Kidney epithelial cell (primary cell): ENCODE measurements around the gene KCNG2. TPM values are rescaled to one million over a fixed set of nuclear protein-coding genes. Genes with fewer than 3 reads are reported as not detected.

Experiments
- DNase-seq: peaks from one replicate; pipeline ENCODE4 v3.0.0-alpha.2; 2010; ENCODE audit warnings: low read depth
- H3K27me3 ChIP-seq: 2 replicates; pipeline ENCODE4 v1.6.0; 2011; ENCODE audit warnings: low read length; ENCODE audit not compliant: control insufficient read depth, insufficient read depth
- H3K36me3 ChIP-seq: 2 replicates; pipeline ENCODE4 v1.5.1; 2011; ENCODE audit warnings: low read length; ENCODE audit not compliant: control insufficient read depth, insufficient read depth
- H3K4me3 ChIP-seq: 2 replicates; pipeline ENCODE4 v1.5.1; 2011; ENCODE audit warnings: low read depth, mild to moderate bottlenecking, control low read depth, low read length
- CTCF ChIP-seq: IDR thresholded peaks from 2 replicates; pipeline ENCODE4 v1.5.1; 2011; ENCODE audit warnings: mild to moderate bottlenecking, moderate library complexity, low read length, control low read depth, inconsistent platforms; ENCODE audit not compliant: insufficient read depth, poor library complexity, severe bottlenecking
- total RNA-seq: library from RNA; depleted of rRNA; stranded (reverse); fragments of >200 nt; gene quantifications from 2 replicates; pipeline ENCODE4 v1.2.3, GENCODE V29; 2015

Gene KCNG2
- total RNA-seq, 1 donor from 2014 or later, result not detected

DNA sequence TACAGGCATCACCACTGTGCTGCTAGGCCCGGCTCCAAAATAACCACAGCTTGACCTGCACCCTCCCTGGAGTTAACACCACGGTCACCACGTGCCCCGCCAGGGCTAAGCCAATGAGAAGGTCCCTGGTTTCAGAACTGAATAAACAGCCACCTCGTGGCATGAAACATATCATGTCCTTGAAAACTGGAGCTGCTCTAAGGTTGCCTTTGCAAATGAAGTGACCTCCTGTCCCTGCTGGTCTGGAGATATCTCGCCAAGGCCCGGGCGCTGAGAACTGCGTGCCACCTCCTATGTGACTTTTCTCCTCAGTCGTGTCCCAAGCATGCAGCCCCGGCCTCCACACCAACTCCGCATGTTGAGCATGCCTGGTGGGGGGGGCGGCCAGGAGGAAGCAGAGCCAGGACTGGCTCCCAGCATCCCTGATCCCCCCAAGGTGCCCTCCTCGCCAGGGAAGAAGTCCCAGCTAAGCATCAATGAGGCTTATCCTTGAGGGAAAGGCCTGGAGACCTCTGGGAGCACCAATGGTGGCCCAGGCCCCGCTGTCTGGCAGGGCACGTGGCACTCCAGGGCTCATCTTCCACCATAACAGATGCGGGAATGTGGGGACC is 16.3 kb upstream of the KCNG2 start:
- no peak for DNase-seq
- Histone ChIP-seq H3K4me3 (no peak overlapping the region), H3K36me3 (no peaks in the 10 kb centered on the region), H3K27me3 (peaks cover 14% of the 10 kb centered on the region)
- no peak for TF ChIP-seq CTCF

GRCh38 chr18:79782566-79783308 is 15.0 kb upstream of the KCNG2 start:
- no peak for DNase-seq
- Histone ChIP-seq H3K4me3 (no peak overlapping the region), H3K36me3 (no peaks in the 10 kb centered on the region), H3K27me3 (peaks cover 25% of the 10 kb centered on the region)
- TF ChIP-seq CTCF, result no peak

DNA sequence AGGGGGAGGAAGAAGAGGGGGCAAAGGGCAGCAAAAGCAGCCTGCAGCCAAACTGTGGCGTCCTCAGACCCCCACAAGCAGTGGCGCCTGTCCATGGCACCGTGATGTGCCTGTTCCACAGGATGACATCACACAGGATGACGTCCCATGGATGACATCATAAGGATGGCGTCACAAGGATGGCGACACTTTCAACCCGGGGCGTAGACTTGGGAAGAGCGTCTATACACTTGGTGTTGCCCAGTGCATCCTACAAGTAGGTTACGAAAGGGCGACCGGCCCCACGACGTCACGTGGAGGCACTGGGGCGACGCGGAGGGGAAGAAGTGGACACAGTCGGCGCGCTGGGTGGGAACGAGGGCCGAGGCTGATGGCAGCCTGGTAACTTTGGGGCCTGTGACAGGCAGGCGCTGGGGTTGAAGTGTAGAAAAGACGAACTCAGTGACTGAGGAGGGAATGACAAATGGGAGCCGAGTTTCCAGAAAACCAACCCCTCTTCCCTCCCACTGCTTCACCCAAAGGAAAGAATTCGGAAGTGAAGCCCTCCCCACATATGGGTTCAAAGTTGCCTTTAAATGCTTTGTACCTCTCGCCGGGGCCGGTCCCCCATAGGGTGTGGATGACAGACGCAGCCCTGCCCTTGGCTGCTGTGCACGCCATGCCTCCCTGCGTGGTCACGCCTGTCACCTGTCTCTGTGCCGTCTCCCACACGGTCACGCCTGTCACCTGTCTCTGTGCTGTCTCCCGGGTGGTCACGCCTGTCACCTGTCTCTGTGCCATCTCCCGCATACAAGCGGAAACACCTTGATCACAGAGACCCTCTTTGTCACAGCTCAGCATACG is 13.4 kb upstream of the KCNG2 start:
- TF ChIP-seq CTCF, result no peak
- Histone ChIP-seq H3K36me3 (no peaks in the 10 kb centered on the region), H3K4me3 (no peak overlapping the region), H3K27me3 (peaks cover 39% of the 10 kb centered on the region)
- DNase-seq, result no peak

GRCh38 chr18:79784965-79785770 is 12.6 kb upstream of the KCNG2 start:
- DNase-seq, result peak; percentile 9
- peaks cover 43% of the 10 kb centered on the region for H3K27me3 ChIP-seq
- TF ChIP-seq CTCF, result no peak
- H3K4me3 ChIP-seq, result no peak overlapping the region
- H3K36me3 ChIP-seq, result no peaks in the 10 kb centered on the region

GRCh38 chr18:79785831-79786230 is 11.9 kb upstream of the KCNG2 start:
- H3K27me3 ChIP-seq, result peaks cover 43% of the 10 kb centered on the region
- no peak for DNase-seq
- H3K4me3 ChIP-seq, result no peak overlapping the region
- H3K36me3 ChIP-seq, result no peaks in the 10 kb centered on the region
- no peak for TF ChIP-seq CTCF
